Measurements from ENCODE around the gene FOXB1.
A peak's percentile ranks its signal among the peaks of the same experiment; 100 is the strongest.

The FOXB1 gene

DNA sequence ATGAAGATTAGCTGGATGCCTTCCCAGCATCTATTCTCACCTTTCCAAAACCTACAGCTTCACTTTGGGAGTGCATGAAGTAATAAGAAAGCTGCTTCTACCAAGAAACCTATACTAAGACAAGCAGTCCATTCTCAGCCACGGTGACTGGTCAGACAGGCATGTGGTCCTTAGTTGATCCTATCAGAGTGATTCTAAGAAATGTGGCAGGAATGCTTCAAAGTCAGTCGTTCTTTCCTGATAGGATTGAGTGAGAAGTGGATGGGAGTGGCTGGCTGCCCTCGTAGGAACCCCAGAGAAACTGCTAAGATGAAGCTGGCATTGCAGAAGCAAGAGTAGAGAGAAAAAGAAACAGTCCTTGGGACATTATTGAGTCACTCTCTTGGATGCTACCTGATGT is 16.6 kb downstream of the FOXB1 start:
- DNase-seq, result no peak

DNA sequence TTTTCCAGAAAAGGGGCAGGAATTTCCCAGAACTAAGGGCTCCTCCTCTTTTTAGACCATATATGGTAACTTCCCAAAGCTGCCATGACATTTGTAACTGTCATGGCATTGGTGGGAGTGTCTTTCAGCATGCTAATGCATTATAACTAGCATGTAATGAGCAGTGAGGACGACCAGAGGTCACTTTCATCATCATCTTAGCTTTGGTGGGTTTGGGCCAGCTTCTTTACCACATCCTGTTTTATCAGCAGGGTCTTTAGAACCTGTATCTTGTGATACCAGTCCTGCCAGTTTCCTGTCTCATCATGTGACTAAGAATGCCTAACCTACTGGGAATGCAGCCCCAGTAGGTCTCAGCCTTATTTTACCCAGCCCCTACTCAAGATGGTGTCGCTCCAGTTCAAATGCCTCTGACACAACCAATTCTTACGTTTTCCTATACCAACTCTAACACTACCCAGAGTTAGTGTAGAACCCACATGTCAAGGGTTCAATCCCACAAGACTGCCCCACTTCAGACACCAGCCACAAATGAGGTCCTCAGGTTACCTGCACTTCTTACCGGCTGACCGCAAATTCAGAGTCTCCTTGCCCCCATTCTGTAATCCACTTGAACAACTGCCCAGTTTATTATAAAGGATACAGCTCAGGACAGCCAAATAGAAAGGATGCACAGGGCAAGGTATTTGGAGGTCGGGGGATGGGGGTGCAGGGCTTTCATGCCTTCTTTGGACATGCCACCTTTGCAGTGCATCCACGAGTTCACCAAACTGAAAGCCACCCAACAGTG is 17.7 kb downstream of the FOXB1 start:
- DNase-seq, result no peak

DNA sequence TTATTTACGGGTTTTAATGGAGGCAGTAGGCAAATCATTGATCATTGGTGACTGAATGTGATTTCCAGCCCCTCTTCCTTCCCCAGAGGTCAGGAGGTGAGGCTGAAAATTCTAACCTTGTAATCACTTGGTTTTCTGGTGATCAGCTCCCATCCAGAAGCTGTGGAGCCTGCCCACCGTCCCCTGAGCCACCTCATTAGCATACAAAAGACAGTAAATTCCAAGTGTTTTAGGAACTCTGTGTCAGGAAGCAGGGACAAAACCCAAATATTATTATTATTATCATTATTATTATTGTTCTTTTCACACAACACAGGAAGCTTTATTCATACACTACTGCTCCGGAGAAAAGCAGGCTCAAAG is 18.2 kb downstream of the FOXB1 start:
- DNase-seq, result no peak

DNA sequence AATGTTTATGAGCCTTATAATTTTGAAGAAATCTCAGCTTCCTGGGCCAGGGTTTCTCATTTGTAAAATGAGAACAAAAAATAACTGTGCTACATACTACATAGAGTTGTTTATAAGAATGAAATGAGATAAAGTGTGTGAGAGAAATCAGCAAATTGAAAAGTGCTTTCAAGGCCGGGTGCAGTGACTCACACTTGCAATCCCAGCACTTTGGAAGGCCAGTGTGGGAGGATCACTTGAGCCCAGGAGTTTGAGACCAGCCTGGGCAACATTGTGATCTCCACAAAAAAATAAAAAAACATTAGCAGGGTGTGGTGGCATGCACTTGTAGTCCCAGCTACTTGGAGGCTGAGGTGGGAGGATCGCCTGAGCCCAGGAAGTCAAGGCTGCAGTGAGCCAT is 22.4 kb downstream of the FOXB1 start:
- DNase-seq, result no peak

DNA sequence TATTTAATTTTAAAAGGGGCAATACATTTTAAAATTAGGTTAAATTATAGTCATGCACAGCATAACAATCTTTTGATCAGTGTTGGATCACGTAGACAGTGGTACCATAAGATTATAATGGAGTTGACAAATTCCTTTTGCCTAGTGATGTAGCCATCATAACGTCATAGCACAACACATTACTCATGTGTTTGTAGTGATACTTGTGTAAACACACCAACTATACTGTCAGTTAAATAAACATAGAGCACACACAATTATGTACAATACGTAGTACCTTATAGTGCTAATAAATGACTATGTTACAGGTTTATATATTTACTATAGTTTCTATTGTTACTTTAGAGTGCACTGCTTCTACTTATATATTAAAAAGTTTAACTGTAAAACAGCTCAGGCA is 31.2 kb downstream of the FOXB1 start:
- no peak for DNase-seq

DNA sequence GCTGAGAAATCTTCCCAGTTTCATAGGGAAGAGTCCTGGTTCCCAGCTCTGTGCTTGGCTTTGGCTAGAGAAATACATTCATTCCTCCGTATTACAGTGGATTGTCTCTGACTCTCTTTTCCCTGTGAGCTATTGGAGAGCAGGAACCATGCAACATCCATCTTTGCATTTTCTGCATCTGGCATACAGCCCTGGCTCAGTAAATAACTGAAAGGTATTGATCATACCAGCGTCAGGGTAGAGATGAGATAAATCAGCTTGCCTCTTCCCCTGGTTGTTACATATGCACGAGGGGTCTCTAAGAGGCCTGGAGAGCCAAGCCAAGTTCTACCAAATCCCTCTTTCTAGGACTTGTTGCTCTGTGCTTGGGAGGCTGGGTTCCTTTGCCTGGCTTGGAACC is 35.2 kb downstream of the FOXB1 start:
- DNase-seq, result no peak

DNA sequence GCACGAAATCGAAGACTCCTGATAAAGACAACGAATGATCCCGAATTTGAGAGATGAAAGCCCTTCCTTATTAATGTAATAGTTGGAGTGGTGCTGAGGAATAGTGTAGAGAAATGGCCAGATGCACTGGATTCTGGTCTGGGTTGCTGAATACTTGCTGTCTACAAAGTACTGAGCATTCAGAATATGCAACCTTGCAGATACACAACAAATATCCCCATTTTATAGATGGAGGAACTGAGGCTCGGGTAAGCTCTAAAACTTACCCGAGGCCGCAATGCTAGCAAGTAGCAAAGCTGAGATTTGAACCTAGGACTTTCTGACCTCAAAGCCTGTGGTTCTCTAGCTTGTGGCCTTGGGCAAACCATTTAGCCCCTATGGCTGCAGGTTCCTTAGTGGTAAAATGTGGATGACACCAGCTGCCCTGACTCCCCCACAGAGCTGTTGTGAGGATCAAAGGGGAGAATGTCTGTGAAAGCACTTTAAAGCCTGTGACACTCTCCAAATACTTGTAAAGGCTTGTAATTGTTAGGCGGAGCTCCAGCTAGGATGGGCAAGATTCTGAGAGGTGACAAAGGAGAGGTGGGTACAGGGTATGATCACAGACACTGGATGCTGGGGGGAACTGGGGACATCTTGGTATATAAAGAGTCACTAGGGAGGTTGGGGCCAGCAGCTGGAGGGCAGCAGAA is 39.8 kb downstream of the FOXB1 start:
- no peak for DNase-seq

DNA sequence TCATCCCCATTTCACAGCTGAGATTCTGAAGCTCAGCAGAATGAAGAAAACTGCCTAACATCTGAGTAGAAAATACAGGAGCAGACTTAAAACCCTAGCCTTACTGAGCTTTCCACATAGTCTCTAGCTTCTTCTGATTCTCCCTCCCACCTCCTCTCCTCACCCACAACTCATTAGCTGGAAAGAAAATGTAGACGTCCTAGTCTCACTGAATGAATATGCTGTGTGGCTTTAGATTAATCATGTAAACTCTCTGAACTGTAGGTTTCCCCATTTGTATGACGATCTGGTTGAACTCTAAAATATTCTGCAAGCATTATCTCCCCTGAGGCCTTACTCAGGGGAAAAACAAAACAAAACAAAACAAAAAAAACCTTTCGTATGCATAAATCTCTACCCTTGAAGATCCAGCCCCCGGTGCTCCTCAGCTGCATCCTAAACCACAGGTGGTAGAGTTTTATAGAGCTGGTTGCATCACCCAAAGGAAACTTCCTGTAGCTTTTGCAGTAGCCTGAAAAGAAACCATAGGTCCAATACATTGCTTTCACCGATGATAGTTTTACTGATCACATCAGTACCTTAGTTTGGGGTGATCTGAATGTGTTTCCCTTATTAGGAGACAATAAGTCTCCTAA is 40.6 kb downstream of the FOXB1 start:
- DNase-seq, result no peak

DNA sequence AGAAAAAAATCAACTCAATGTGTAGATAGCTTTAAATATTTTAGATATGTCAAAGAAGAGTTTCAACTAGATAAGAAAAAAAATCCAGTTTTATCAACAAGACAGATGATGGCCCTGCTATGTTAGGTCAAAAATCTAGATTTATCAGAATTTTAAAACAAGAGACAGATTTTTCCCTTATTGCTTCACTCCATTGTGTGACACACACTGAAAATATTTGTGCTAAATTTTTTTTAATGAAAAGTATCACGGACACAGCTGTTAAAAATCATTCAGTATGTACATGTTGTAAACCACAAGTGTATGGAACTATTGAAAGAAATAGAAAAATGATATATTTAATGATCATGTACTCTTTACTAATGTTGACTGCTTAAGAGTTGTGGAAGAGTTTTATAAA is 43.6 kb downstream of the FOXB1 start:
- peak; percentile 61 for DNase-seq

DNA sequence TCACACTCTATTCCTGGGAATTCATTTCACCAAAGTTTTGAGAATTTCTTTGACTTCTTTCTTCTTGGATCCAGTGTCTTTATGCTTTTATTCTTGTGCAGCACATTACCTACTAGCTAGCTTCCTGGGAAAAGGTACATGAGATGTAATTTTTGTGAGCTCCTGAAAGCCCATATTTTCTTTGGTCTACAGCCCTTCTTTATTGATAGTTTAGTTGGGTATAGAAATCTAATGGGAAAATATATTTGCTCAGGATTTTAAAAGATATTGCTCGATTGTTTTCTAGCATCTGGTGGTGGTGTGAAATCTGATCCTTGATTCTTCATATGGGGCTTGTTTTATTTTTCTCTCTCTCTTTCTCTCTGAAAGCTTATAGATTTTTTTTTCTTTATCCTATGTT is 45.8 kb downstream of the FOXB1 start:
- DNase-seq, result no peak

DNA sequence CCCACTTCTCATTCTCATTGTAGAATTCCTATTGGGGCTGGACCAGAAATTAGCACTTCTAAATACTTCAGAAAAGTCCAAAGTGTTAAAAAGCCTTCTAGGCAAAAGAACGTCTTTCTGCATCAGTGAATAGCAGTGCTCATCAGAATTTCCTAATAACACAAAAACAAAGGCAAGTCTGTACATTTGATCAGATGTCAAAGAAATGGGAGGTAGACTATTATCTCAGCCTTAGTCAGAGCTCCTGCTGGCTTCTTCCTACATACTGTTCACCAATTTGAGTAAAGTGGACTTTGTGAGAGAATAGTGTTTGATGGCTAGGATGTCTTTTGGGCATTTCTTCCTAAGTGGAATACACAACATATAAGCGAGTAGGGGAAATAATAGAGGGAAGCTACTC is 48.7 kb downstream of the FOXB1 start:
- no peak for DNase-seq

DNA sequence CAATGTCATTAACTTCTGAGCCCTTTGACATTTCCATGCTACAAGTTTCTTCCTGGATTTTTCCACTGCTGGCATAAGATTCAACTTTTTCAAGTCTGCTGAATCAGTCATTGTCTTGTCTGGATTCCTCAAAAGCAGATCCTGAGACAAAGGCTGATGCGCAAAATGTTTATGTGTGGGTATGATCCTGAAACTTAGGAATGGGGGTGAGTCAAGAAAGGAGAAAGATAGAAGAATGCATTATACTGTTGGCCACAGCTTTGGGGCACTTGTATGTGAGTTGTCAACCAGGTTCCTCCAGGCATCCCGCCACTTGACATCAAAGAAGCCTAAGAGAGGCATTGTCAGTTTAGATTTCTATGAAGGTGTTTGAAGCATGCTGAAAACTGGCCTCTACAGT is 50.4 kb downstream of the FOXB1 start:
- no peak for DNase-seq

Data from fibroblast of skin of scalp (primary cell).